Esophagus muscularis mucosa (tissue), 3 donors: ENCODE data around the gene SPTBN2.

Experiments used
- POLR2A ChIP-seq: fragments of 450-650 bp; IDR thresholded peaks from one replicate; pipeline ENCODE4 v1.6.1; 2017; ENCODE audit warnings: antibody characterized with exemption, moderate library complexity, mild to moderate bottlenecking, low read depth
- TF ChIP-seq, protein P1 (sequence below), 3 experiments: fragments of 200-600 bp in 2 of 3; fragments of 450-650 bp in 1 of 3; sonication (generic) in 2 of 3; IDR thresholded peaks; one replicate each; pipeline ENCODE4 v1.5.1; 2017 to 2019; ENCODE audit warnings: antibody characterized with exemption in 3 of 3, mild to moderate bottlenecking in 2 of 3, moderate library complexity in 1 of 3

DNA sequence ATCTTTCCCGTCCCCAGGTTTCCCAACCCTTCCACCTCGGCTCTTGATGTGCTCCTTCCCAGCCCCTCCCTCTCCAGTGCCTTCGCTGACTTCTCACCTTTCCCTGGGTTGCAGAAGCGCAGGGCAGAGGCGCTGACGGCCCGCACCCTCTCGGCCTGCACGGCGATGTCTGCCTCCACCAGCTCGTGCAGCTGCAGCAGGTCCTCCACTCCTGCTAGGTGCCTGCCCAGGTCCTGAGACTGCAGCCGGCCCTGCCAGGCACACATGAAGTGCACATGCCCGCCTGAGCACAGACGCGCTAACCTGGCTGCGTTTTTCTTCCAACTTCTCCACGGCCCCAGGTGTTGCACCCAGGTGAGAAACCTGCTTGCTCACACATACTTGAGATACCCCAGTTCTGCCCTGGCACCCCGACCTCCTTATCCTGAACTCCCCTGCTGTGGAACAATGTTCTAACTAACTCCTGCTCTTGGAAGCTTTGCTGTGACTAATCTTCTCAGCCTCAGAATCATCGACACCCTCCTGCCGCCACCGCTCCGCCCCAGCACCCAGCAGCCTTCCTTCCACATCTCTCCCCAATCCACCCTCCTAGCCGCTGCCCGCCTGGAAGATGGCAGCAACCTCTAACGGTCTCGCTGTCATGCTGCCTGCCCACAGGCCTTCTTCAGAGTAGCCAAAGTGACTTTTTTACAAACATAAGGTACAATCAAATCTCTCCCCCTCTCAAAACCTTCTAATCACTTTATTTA lies 23.3 kb downstream of the SPTBN2 start:
- TF ChIP-seq, protein P1, sequence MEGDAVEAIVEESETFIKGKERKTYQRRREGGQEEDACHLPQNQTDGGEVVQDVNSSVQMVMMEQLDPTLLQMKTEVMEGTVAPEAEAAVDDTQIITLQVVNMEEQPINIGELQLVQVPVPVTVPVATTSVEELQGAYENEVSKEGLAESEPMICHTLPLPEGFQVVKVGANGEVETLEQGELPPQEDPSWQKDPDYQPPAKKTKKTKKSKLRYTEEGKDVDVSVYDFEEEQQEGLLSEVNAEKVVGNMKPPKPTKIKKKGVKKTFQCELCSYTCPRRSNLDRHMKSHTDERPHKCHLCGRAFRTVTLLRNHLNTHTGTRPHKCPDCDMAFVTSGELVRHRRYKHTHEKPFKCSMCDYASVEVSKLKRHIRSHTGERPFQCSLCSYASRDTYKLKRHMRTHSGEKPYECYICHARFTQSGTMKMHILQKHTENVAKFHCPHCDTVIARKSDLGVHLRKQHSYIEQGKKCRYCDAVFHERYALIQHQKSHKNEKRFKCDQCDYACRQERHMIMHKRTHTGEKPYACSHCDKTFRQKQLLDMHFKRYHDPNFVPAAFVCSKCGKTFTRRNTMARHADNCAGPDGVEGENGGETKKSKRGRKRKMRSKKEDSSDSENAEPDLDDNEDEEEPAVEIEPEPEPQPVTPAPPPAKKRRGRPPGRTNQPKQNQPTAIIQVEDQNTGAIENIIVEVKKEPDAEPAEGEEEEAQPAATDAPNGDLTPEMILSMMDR (IDR thresholded peaks at IDR 0.05) = no peak
- no peak for TF ChIP-seq POLR2A
